DOHH2 (cell line): ENCODE data around the gene CHMP6.

ENCODE experiments used
- CTCF ChIP-seq: fragments of 200-600 bp; sonication (generic); IDR thresholded peaks from one replicate; pipeline ENCODE4 v1.5.1; 2014; ENCODE audit warnings: antibody characterized with exemption, mild to moderate bottlenecking, low read depth, low read length; ENCODE audit not compliant: poor library complexity, severe bottlenecking
- EZH2phosphoT487 ChIP-seq: fragments of 200-600 bp; sonication (generic); IDR thresholded peaks from 2 replicates; pipeline ENCODE4 v1.6.1; 2017; ENCODE audit warnings: borderline replicate concordance, mild to moderate bottlenecking, antibody characterized with exemption, low read length, moderate library complexity, mixed read lengths

GRCh38 chr17:80956321-80957190, 35.1 kb upstream of the CHMP6 start:
- TF ChIP-seq CTCF (no peak), EZH2phosphoT487 (no peak)
